Measurements from ENCODE around the gene ARL8A. TPM values are rescaled to one million over a fixed set of nuclear protein-coding genes. Genes with fewer than 3 reads are reported as not detected.

The ARL8A gene
- total RNA-seq, 2 experiments from 2014 or later: 25.1 to 44.6 TPM

- no peaks in the 10 kb centered on the region for H3K9me2 ChIP-seq (ENCODE audit: insufficient read depth, low read length)
- H2AFZ ChIP-seq (ENCODE audit: low read length): no peak overlapping the region
- no peaks in the 10 kb centered on the region for H4K20me1 ChIP-seq (ENCODE audit: insufficient read depth, low read length)
- no peak for DNase-seq (ENCODE audit: low spot score)
- no peak overlapping the region for H3K4me2 ChIP-seq (ENCODE audit: low read length)
- H3K9me3 ChIP-seq (ENCODE audit: low read length): no peaks in the 10 kb centered on the region
- intact Hi-C loops (cut with micrococcal nuclease; ENCODE audit: unreplicated experiment): no loop called here
- H3K36me3 ChIP-seq (ENCODE audit: insufficient read depth, low read length): no peaks in the 10 kb centered on the region
- H3K27ac ChIP-seq (ENCODE audit: low read depth, low read length, poor library complexity, severe bottlenecking): no peak overlapping the region
- no peak for TF ChIP-seq CTCF (conservative IDR thresholded peaks at IDR 0.05; ENCODE audit: low read length)
- ChIA-PET CTCF (ENCODE audit: unreplicated experiment) (no interaction called here), POLR2A (no interaction called here)
- no peaks in the 10 kb centered on the region for H3K79me2 ChIP-seq (ENCODE audit: insufficient read depth, low read depth, low read length)
- no peak overlapping the region for H3K4me3 ChIP-seq (ENCODE audit: low read depth, low read length, poor library complexity, severe bottlenecking)
- H3K4me1 ChIP-seq (ENCODE audit: insufficient read depth, low read length, poor library complexity, severe bottlenecking): no peaks in the 10 kb centered on the region
- BruUV-seq (replicated peaks): no TSS peak
These were observed 40.5 kb downstream of the ARL8A start for GRCh38 chr1:202104073-202104472.

GRCh38 chr1:202101184-202101583, 43.4 kb downstream of the ARL8A start:
- BruUV-seq (replicated peaks): no TSS peak
- POLR2A ChIA-PET: no interaction called here
- no peaks in the 10 kb centered on the region for H3K9me2 ChIP-seq (ENCODE audit: insufficient read depth, low read length)

GRCh38 chr1:202093858-202094257, 50.7 kb downstream of the ARL8A start:
- no peaks in the 10 kb centered on the region for H3K4me1 ChIP-seq (ENCODE audit: insufficient read depth, low read length, poor library complexity, severe bottlenecking)
- POLR2A ChIA-PET: interaction anchor here (0.6 kb wide), 1 partner anchor 198 kb away, joined by 4 read pairs; no protein-coding TSS in a partner anchor
- no peaks in the 10 kb centered on the region for H3K9me2 ChIP-seq (ENCODE audit: insufficient read depth, low read length)
- intact Hi-C loops (cut with micrococcal nuclease; ENCODE audit: unreplicated experiment): no loop called here
- DNase-seq (ENCODE audit: low spot score): no peak
- BruUV-seq (replicated peaks): no TSS peak
- H2AFZ ChIP-seq (ENCODE audit: low read length): no peak overlapping the region
- no peaks in the 10 kb centered on the region for H4K20me1 ChIP-seq (ENCODE audit: insufficient read depth, low read length)
- H3K36me3 ChIP-seq (ENCODE audit: insufficient read depth, low read length): no peaks in the 10 kb centered on the region
- H3K4me2 ChIP-seq (ENCODE audit: low read length): no peak overlapping the region
- TF ChIP-seq CTCF (conservative IDR thresholded peaks at IDR 0.05; ENCODE audit: low read length) (no peak), EZH2phosphoT487 (IDR thresholded peaks at IDR 0.05; ENCODE audit: borderline replicate concordance, low read depth, low read length) (no peak)
- H3K4me3 ChIP-seq (ENCODE audit: low read depth, low read length, poor library complexity, severe bottlenecking): no peak overlapping the region
- no peaks in the 10 kb centered on the region for H3K79me2 ChIP-seq (ENCODE audit: insufficient read depth, low read depth, low read length)
- CTCF ChIA-PET (ENCODE audit: unreplicated experiment): interaction anchor here (0.5 kb wide), 1 partner anchor 384 kb away, joined by 3 read pairs; no protein-coding TSS in a partner anchor
- H3K9me3 ChIP-seq (ENCODE audit: low read length): no peaks in the 10 kb centered on the region
- no peak overlapping the region for H3K27ac ChIP-seq (ENCODE audit: low read depth, low read length, poor library complexity, severe bottlenecking)

More at GRCh38 chr1:202101184-202101583, 43.4 kb downstream of the ARL8A start:
- Histone ChIP-seq H3K9me3 (ENCODE audit: low read length) (no peaks in the 10 kb centered on the region), H3K4me2 (ENCODE audit: low read length) (no peak overlapping the region), H3K4me3 (ENCODE audit: low read depth, low read length, poor library complexity, severe bottlenecking) (no peak overlapping the region), H3K36me3 (ENCODE audit: insufficient read depth, low read length) (no peaks in the 10 kb centered on the region), H2AFZ (ENCODE audit: low read length) (no peak overlapping the region), H3K4me1 (ENCODE audit: insufficient read depth, low read length, poor library complexity, severe bottlenecking) (no peaks in the 10 kb centered on the region), H4K20me1 (ENCODE audit: insufficient read depth, low read length) (no peaks in the 10 kb centered on the region), H3K79me2 (ENCODE audit: insufficient read depth, low read depth, low read length) (no peaks in the 10 kb centered on the region), H3K27ac (ENCODE audit: low read depth, low read length, poor library complexity, severe bottlenecking) (no peak overlapping the region)
- intact Hi-C loops (cut with micrococcal nuclease; ENCODE audit: unreplicated experiment): no loop called here
- CTCF ChIA-PET (ENCODE audit: unreplicated experiment): no interaction called here
- no peak for DNase-seq (ENCODE audit: low spot score)
- TF ChIP-seq EZH2phosphoT487 (IDR thresholded peaks at IDR 0.05; ENCODE audit: borderline replicate concordance, low read depth, low read length) (no peak), CTCF (conservative IDR thresholded peaks at IDR 0.05; ENCODE audit: low read length) (no peak)
